HepG2 (cell line): ENCODE data around the gene SDK1. TPM values are rescaled to one million over a fixed set of nuclear protein-coding genes. Genes with fewer than 3 reads are reported as not detected.
A peak's percentile ranks its signal among the peaks of the same experiment; 100 is the strongest.

Experiments
- ATAC-seq: fragments of 200-7000 bp; cut with Tn5 transposase; 3 replicates; pipeline ENCODE4 v1.9.1; 2020; ENCODE audit warnings: mild to moderate bottlenecking, moderate library complexity
- BruUV-seq: library from RNA; stranded (reverse); fragments of 400-500 nt; replicated peaks from 2 replicates; lab custom pipeline; 2021; lab: Mats Ljungman, UMichigan
- CTCF ChIA-PET: fragments of 300-600 bp; formaldehyde crosslinking; extraction: SDS; loops from one replicate; lab custom pipeline; 2021; ENCODE audit warnings: low total read pairs, inconsistent platforms, low intra/inter-chr PET ratio; lab: Yijun Ruan, JAX
- POLR2A ChIA-PET: fragments of 350-600 bp; sonication (Branson Sonifier 250); formaldehyde crosslinking; loops from one replicate; lab custom pipeline; 2020; ENCODE audit warnings: antibody characterized with exemption, inconsistent platforms; lab: Yijun Ruan, JAX
- DNase-seq: peaks from one replicate; pipeline ENCODE4 v3.0.0-alpha.2; 2015; ENCODE audit warnings: low spot score
- FAIRE-seq: peaks from 3 replicates; lab custom pipeline; 2011; peaks lifted over from hg19 to GRCh38; lab: Jason Lieb, UNC
- H2AFZ ChIP-seq: one replicate; pipeline ENCODE4 v1.6.1; 2011; ENCODE audit warnings: low read length, inconsistent platforms
- H3K27ac ChIP-seq: fragments of 300-600 bp; 3 replicates; pipeline ENCODE4 v1.8.0; 2011; ENCODE audit warnings: mixed run types, mild to moderate bottlenecking, mixed read lengths, low read length, inconsistent platforms; ENCODE audit not compliant: insufficient read depth; ENCODE audit errors: extremely low read length
- H3K27me3 ChIP-seq, 2 experiments: fragments of 200-600 bp in 1 of 2; 2 replicates in 1 of 2; 3 replicates in 1 of 2; pipeline versions ENCODE4 v1.6.0 to v1.8.0; 2011; ENCODE audit warnings: low read length in 2 of 2, mild to moderate bottlenecking in 2 of 2, moderate library complexity in 2 of 2, inconsistent platforms in 1 of 2; ENCODE audit not compliant: insufficient read depth in 2 of 2, control insufficient read depth in 1 of 2
- H3K36me3 ChIP-seq, 2 experiments: fragments of 200-600 bp in 1 of 2; replicated peaks in 1 of 2; 2 replicates in 1 of 2; 3 replicates in 1 of 2; pipeline versions ENCODE4 v1.5.1 to v1.8.0; 2011; ENCODE audit warnings: low read length in 2 of 2, inconsistent platforms in 1 of 2; ENCODE audit not compliant: insufficient read depth in 2 of 2, control insufficient read depth in 1 of 2
- H3K4me1 ChIP-seq: 2 replicates; pipeline ENCODE4 v1.5.1; 2012; ENCODE audit warnings: low read length, inconsistent platforms; ENCODE audit not compliant: insufficient read depth
- H3K4me2 ChIP-seq: 2 replicates; pipeline ENCODE4 v1.6.0; 2011; ENCODE audit warnings: low read depth, low read length, inconsistent platforms
- H3K4me3 ChIP-seq, 3 experiments: fragments of 200-600 bp in 1 of 3; sonication (generic), shearing (Covaris generic) in 1 of 3; replicated peaks in 1 of 3; 2 replicates each; pipeline ENCODE4 v1.5.1; 2011 to 2016; ENCODE audit warnings: low read length in 3 of 3, inconsistent platforms in 2 of 3, low read depth in 2 of 3, mild to moderate bottlenecking in 2 of 3, control low read depth in 1 of 3, mixed read lengths in 1 of 3; ENCODE audit not compliant: insufficient read depth in 1 of 3
- H3K79me2 ChIP-seq: one replicate; pipeline ENCODE4 v1.6.1; 2011; ENCODE audit warnings: low read length, inconsistent platforms; ENCODE audit not compliant: insufficient read depth
- H3K9ac ChIP-seq: 2 replicates; pipeline ENCODE4 v1.6.0; 2011; ENCODE audit warnings: mild to moderate bottlenecking, low read depth, low read length, inconsistent platforms; ENCODE audit not compliant: insufficient read depth
- H3K9me3 ChIP-seq: 2 replicates; pipeline ENCODE4 v1.5.1; 2012; ENCODE audit warnings: mild to moderate bottlenecking, low read length
- H4K20me1 ChIP-seq: 2 replicates; pipeline ENCODE4 v1.6.0; 2011; ENCODE audit warnings: inconsistent platforms, mild to moderate bottlenecking, low read length, moderate library complexity; ENCODE audit not compliant: insufficient read depth
- CHD4 ChIP-seq: fragments of 200-600 bp; sonication (generic); IDR thresholded peaks from 2 replicates; pipeline ENCODE4 v1.7.0; 2017; ENCODE audit warnings: mild to moderate bottlenecking, low read length, borderline replicate concordance
- ESRRA ChIP-seq: sonication (generic); formaldehyde crosslinking; IDR thresholded peaks from 2 replicates; pipeline ENCODE4 v1.5.1; 2020; ENCODE audit warnings: mild to moderate bottlenecking, low read depth, missing genetic modification reagents
- EZH2 ChIP-seq: conservative IDR thresholded peaks from 2 replicates; pipeline ENCODE4 v1.6.1; 2012; ENCODE audit warnings: mild to moderate bottlenecking, low read depth, low read length, moderate library complexity
- GABPA ChIP-seq, 2 experiments: IDR thresholded peaks; 2 replicates each; pipeline ENCODE4 v1.6.1; 2011 to 2016; ENCODE audit warnings: low read depth in 2 of 2, low read length in 1 of 2, missing biosample characterization in 1 of 2, missing genetic modification characterization in 1 of 2
- JDP2 ChIP-seq: sonication (generic); formaldehyde crosslinking; IDR thresholded peaks from 2 replicates; pipeline ENCODE4 v1.8.1; 2022; ENCODE audit warnings: missing genetic modification reagents, borderline replicate concordance
- NFIB ChIP-seq: sonication (generic); formaldehyde crosslinking; IDR thresholded peaks from 2 replicates; pipeline ENCODE4 v1.9.0; 2021; ENCODE audit warnings: missing genetic modification reagents, mild to moderate bottlenecking, borderline replicate concordance
- NRL ChIP-seq: sonication (generic); formaldehyde crosslinking; IDR thresholded peaks from 2 replicates; pipeline ENCODE4 v1.5.0; 2020; ENCODE audit warnings: missing genetic modification reagents, mild to moderate bottlenecking, moderate library complexity, borderline replicate concordance
- SMAD9 ChIP-seq: sonication (generic); formaldehyde crosslinking; IDR thresholded peaks from 2 replicates; pipeline ENCODE4 v1.5.1; 2020; ENCODE audit warnings: mild to moderate bottlenecking, missing genetic modification reagents
- SMC3 ChIP-seq: IDR thresholded peaks from 2 replicates; pipeline ENCODE4 v1.6.1; 2011; ENCODE audit warnings: low read length, improper control_type of control experiment
- STAG1 ChIP-seq: sonication (generic); formaldehyde crosslinking; IDR thresholded peaks from 2 replicates; pipeline ENCODE4 v1.4.0; 2020; ENCODE audit warnings: missing genetic modification reagents
- TEAD3 ChIP-seq: optimal IDR thresholded peaks from 2 replicates; pipeline ENCODE3; 2016; ENCODE audit warnings: borderline replicate concordance
- THAP11 ChIP-seq: IDR thresholded peaks from 2 replicates; pipeline ENCODE4 v1.6.1; 2016; ENCODE audit warnings: missing biosample characterization, missing genetic modification reagents
- TOE1 ChIP-seq: sonication (generic); formaldehyde crosslinking; IDR thresholded peaks from 2 replicates; pipeline ENCODE4 v1.4.0; 2020; ENCODE audit warnings: mild to moderate bottlenecking, missing genetic modification reagents
- ZFP62 ChIP-seq: sonication (generic); formaldehyde crosslinking; IDR thresholded peaks from 2 replicates; pipeline ENCODE4 v1.4.0; 2020; ENCODE audit warnings: missing genetic modification reagents
- ZNF274 ChIP-seq: sonication (generic); formaldehyde crosslinking; IDR thresholded peaks from 2 replicates; pipeline ENCODE4 v1.5.1; 2020; ENCODE audit warnings: mild to moderate bottlenecking, missing genetic modification reagents
- ZNF331 ChIP-seq: sonication (generic); formaldehyde crosslinking; IDR thresholded peaks from 2 replicates; pipeline ENCODE4 v1.4.0; 2020; ENCODE audit warnings: missing genetic modification reagents
- ZNF557 ChIP-seq: sonication (generic); formaldehyde crosslinking; IDR thresholded peaks from 2 replicates; pipeline ENCODE4 v1.4.0; 2020; ENCODE audit warnings: missing genetic modification reagents
- WGBS: methylation state at CpG from one replicate; pipeline ENCODE4 v1.1.6; 2017; ENCODE audit warnings: low lambda C conversion rate; 5-methylcytosine and 5-hydroxymethylcytosine counted together
- in situ Hi-C: cut with HindIII; loops from 2 replicates; pipeline ENCODE4 v1.10.0; 2017; ENCODE audit warnings: low pct_unique_long_range_greater_than_20kb; ENCODE audit not compliant: extremely low pct_ligation_motif_present
- intact Hi-C: fragments of 100-400 bp; cut with micrococcal nuclease; formaldehyde crosslinking; loops from one replicate; pipeline ENCODE4 v1.10.0; 2022; ENCODE audit not compliant: unreplicated experiment
- polyA plus RNA-seq, 8 experiments: library from polyadenylated mRNA; depleted of rRNA in 3 of 8; stranded (reverse) in 7 of 8; unstranded in 1 of 8; fragments of >200 nt; fragmentation: Illumina TruSeq in 4 of 8; extraction: Trizol in 4 of 8; gene quantifications; 2 replicates each; pipeline versions ENCODE4 v1.2.1 to v1.2.3, GENCODE V29; 2011 to 2016; ENCODE audit warnings: low read depth in 4 of 8, missing spikeins in 1 of 8, mixed read lengths in 1 of 8; ENCODE audit not compliant: insufficient read depth in 1 of 8
- total RNA-seq, 5 experiments: library from RNA; depleted of rRNA; stranded (reverse); fragments of >200 nt; fragmentation: Illumina TruSeq; extraction: Trizol; gene quantifications; 2 replicates each; pipeline ENCODE4 v1.2.3, GENCODE V29; 2016; ENCODE audit warnings: low read depth in 1 of 5
- TF ChIP-seq, protein P1 (sequence below): sonication (generic); formaldehyde crosslinking; IDR thresholded peaks from 2 replicates; pipeline ENCODE4 v1.5.0; 2020; ENCODE audit warnings: mild to moderate bottlenecking, missing genetic modification reagents, moderate library complexity
- TF ChIP-seq, protein P2 (sequence below): sonication (generic); formaldehyde crosslinking; IDR thresholded peaks from 2 replicates; pipeline ENCODE4 v1.4.0; 2020; ENCODE audit warnings: mild to moderate bottlenecking, missing genetic modification reagents

The SDK1 gene
- total and polyA plus RNA-seq, 2 of the 13 experiments (the other 11 are each of a cell fraction or from before 2014, with no cell fraction given), result 0.35 to 2.4 TPM

DNA sequence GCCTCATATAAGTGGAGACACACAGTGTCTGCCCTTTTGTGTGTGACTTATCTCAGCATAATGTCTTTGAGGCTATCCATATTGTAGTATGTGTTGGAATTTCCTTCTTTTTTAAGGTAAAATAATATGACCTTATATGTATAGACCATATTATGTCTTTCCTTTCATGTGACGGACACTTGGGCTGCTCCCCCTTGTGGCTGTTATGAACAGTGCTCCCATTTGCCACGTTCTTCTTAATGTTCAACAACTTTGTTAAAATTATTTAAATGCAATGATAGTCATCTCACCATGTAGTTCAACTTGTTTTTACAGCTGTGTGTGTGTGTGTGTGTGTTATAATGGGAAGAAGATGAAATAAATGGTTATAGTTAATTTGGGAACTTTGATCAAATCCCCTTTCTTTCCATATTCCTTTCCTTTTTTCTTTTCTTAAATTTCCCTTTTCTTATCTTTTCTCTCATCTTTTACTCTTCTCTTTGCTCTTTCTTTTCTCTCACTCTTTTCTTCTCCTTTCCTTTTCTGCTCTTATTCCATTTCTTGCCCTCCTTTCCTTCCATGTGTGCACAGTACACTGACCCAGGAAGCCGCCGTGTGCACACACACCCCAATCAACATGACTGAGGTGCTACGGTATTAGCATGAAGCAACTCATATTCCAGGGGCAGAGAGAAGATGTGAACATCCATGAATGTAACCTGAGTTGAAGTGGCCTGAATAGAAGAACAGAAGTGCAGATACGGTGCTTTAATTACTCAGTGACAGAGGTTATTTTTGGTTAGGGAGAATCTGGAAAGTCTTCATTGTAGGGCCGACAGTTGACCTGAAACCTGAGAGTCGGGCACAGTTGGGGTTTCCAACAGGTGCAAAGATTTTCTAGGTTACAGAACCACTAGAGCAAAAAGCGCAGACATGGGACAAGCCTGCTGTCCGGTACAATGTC is 596.6 kb downstream of the SDK1 start:
- H3K4me2 ChIP-seq, result no peak overlapping the region
- BruUV-seq, result no TSS peak
- no peak overlapping the region for H3K4me3 ChIP-seq
- ATAC-seq (peak; percentile 62; the same call in 2 of the 3 replicates), FAIRE-seq (peak; percentile 71), DNase-seq (peak; percentile 29)
- 73% methylated on average over 10 of the region's 10 CpGs for WGBS
- H3K79me2 ChIP-seq, result no peaks in the 10 kb centered on the region
- TF ChIP-seq ZFP62 (CRISPR knock-in tag), result no peak
- no peak for TF ChIP-seq EZH2
- no peak for TF ChIP-seq ZNF331 (CRISPR knock-in tag)
- TF ChIP-seq TEAD3, result peak; percentile 26
- TF ChIP-seq SMAD9 (CRISPR knock-in tag), result no peak
- TF ChIP-seq ESRRA (CRISPR knock-in tag), result no peak
- TF ChIP-seq NRL (CRISPR knock-in tag), result no peak
- TF ChIP-seq JDP2 (CRISPR knock-in tag), result no peak
- TF ChIP-seq GABPA (IDR thresholded peaks at IDR 0.05; ENCODE audit: low read depth, low read length), result no peak
- no peak for TF ChIP-seq GABPA (CRISPR knock-in tag; IDR thresholded peaks at IDR 0.05; ENCODE audit: low read depth)
- TF ChIP-seq NFIB, result no peak
- no peak for TF ChIP-seq TOE1 (CRISPR knock-in tag)
- TF ChIP-seq, protein P1, sequence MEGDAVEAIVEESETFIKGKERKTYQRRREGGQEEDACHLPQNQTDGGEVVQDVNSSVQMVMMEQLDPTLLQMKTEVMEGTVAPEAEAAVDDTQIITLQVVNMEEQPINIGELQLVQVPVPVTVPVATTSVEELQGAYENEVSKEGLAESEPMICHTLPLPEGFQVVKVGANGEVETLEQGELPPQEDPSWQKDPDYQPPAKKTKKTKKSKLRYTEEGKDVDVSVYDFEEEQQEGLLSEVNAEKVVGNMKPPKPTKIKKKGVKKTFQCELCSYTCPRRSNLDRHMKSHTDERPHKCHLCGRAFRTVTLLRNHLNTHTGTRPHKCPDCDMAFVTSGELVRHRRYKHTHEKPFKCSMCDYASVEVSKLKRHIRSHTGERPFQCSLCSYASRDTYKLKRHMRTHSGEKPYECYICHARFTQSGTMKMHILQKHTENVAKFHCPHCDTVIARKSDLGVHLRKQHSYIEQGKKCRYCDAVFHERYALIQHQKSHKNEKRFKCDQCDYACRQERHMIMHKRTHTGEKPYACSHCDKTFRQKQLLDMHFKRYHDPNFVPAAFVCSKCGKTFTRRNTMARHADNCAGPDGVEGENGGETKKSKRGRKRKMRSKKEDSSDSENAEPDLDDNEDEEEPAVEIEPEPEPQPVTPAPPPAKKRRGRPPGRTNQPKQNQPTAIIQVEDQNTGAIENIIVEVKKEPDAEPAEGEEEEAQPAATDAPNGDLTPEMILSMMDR (CRISPR knock-in tag), result peak; percentile 68
- TF ChIP-seq ZNF557, result no peak
- no peak for TF ChIP-seq THAP11
- TF ChIP-seq STAG1, result peak; percentile 52
- no peak for TF ChIP-seq CHD4
- peak; percentile 50; the same call in 1 of the 2 replicates for TF ChIP-seq SMC3
- no peak for TF ChIP-seq ZNF274 (CRISPR knock-in tag)
- TF ChIP-seq, protein P2, sequence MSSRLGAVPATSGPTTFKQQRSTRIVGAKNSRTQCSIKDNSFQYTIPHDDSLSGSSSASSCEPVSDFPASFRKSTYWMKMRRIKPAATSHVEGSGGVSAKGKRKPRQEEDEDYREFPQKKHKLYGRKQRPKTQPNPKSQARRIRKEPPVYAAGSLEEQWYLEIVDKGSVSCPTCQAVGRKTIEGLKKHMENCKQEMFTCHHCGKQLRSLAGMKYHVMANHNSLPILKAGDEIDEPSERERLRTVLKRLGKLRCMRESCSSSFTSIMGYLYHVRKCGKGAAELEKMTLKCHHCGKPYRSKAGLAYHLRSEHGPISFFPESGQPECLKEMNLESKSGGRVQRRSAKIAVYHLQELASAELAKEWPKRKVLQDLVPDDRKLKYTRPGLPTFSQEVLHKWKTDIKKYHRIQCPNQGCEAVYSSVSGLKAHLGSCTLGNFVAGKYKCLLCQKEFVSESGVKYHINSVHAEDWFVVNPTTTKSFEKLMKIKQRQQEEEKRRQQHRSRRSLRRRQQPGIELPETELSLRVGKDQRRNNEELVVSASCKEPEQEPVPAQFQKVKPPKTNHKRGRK (CRISPR knock-in tag), result peak; percentile 69; the same call in 1 of the 2 replicates
- in situ Hi-C loops, result no loop called here
- no peaks in the 10 kb centered on the region for H3K4me1 ChIP-seq
- ChIA-PET CTCF (interaction anchor here (0.7 to 2.4 kb wide), 3 partner anchors 415 to 1033 kb away, joined by 3 to 9 read pairs (median 5); partner anchors contain the start of gene SDK1), POLR2A (no interaction called here)
- intact Hi-C loops, result loop anchor here (2.0 to 10.0 kb wide), 2 partner anchors 415 to 1033 kb away; no protein-coding TSS in a partner anchor
- H3K27ac ChIP-seq, result no peak overlapping the region
- no peaks in the 10 kb centered on the region for H3K9me3 ChIP-seq
- H2AFZ ChIP-seq, result no peak overlapping the region
- no peaks in the 10 kb centered on the region for H3K36me3 ChIP-seq
- H3K27me3 ChIP-seq, result no peaks in the 10 kb centered on the region
- H3K9ac ChIP-seq, result no peak overlapping the region
- no peaks in the 10 kb centered on the region for H4K20me1 ChIP-seq
